Choroid plexus epithelial cell (primary cell): Measurements from ENCODE around the gene DNAH9.

ENCODE experiments used
- DNase-seq: peaks from one replicate; pipeline ENCODE4 v3.0.0-alpha.2; 2010; ENCODE audit warnings: low read depth
- H3K4me3 ChIP-seq: 2 replicates; pipeline ENCODE4 v1.5.1; 2011; ENCODE audit warnings: low read depth, mild to moderate bottlenecking, control low read depth, low read length, moderate library complexity
- CTCF ChIP-seq: conservative IDR thresholded peaks from 2 replicates; pipeline ENCODE4 v1.5.1; 2011; ENCODE audit warnings: low read depth, mild to moderate bottlenecking, control low read depth, inconsistent platforms, low read length, moderate library complexity

The DNAH9 gene

GRCh38 chr17:11848330-11848729 is 250.1 kb downstream of the DNAH9 start:
- no peak overlapping the region for H3K4me3 ChIP-seq
- no peak for TF ChIP-seq CTCF
- no peak for DNase-seq

- no peak for TF ChIP-seq CTCF
- DNase-seq: no peak
- no peak overlapping the region for H3K4me3 ChIP-seq
Observed at GRCh38 chr17:11852231-11852630, 254.0 kb downstream of the DNAH9 start.

GRCh38 chr17:11852912-11853311 is 254.6 kb downstream of the DNAH9 start:
- no peak for DNase-seq
- no peak for TF ChIP-seq CTCF
- H3K4me3 ChIP-seq: no peak overlapping the region

GRCh38 chr17:11853321-11854151 is 255.3 kb downstream of the DNAH9 start:
- DNase-seq: no peak
- TF ChIP-seq CTCF: no peak
- H3K4me3 ChIP-seq: no peak overlapping the region

GRCh38 chr17:11855306-11855705 is 257.0 kb downstream of the DNAH9 start:
- TF ChIP-seq CTCF: no peak
- no peak for DNase-seq
- H3K4me3 ChIP-seq: no peak overlapping the region

- TF ChIP-seq CTCF: no peak
- no peak for DNase-seq
- H3K4me3 ChIP-seq: no peak overlapping the region
Observed at GRCh38 chr17:11857006-11857405, 258.7 kb downstream of the DNAH9 start.
